ENCODE data around the gene KCNQ1. TPM values are rescaled to one million over a fixed set of nuclear protein-coding genes. Genes with fewer than 3 reads are reported as not detected.

The KCNQ1 gene
- total RNA-seq, 1 experiment from 2014 or later = not detected

- H3K9me3 ChIP-seq (replicated peaks) = no peaks in the 10 kb centered on the region
- no peaks in the 10 kb centered on the region for H3K4me1 ChIP-seq
- DNase-seq = no peak
- no peak overlapping the region for H3K27ac ChIP-seq
- H3K36me3 ChIP-seq = no peaks in the 10 kb centered on the region
- no peaks in the 10 kb centered on the region for H3K27me3 ChIP-seq
- H3K4me3 ChIP-seq = no peak overlapping the region
Observed at GRCh38 chr11:2584812-2585565, 140.2 kb downstream of the KCNQ1 start.

GRCh38 chr11:2585566-2586086 lies 140.8 kb downstream of the KCNQ1 start:
- H3K27me3 ChIP-seq = no peaks in the 10 kb centered on the region
- no peaks in the 10 kb centered on the region for H3K36me3 ChIP-seq
- H3K9me3 ChIP-seq (replicated peaks) = no peaks in the 10 kb centered on the region
- H3K27ac ChIP-seq = no peak overlapping the region
- no peak overlapping the region for H3K4me3 ChIP-seq
- no peaks in the 10 kb centered on the region for H3K4me1 ChIP-seq
- DNase-seq = no peak

GRCh38 chr11:2586087-2586792 lies 141.4 kb downstream of the KCNQ1 start:
- DNase-seq = no peak
- Histone ChIP-seq H3K4me3 (no peak overlapping the region), H3K9me3 (replicated peaks) (no peaks in the 10 kb centered on the region), H3K27ac (no peak overlapping the region), H3K36me3 (no peaks in the 10 kb centered on the region), H3K27me3 (no peaks in the 10 kb centered on the region), H3K4me1 (no peaks in the 10 kb centered on the region)

GRCh38 chr11:2586793-2587131 lies 142.0 kb downstream of the KCNQ1 start:
- Histone ChIP-seq H3K4me1 (no peaks in the 10 kb centered on the region), H3K4me3 (no peak overlapping the region), H3K9me3 (replicated peaks) (no peaks in the 10 kb centered on the region), H3K36me3 (no peaks in the 10 kb centered on the region), H3K27ac (no peak overlapping the region), H3K27me3 (no peaks in the 10 kb centered on the region)
- DNase-seq = no peak

GRCh38 chr11:2587132-2587930 lies 142.5 kb downstream of the KCNQ1 start:
- Histone ChIP-seq H3K9me3 (replicated peaks) (no peaks in the 10 kb centered on the region), H3K27ac (no peak overlapping the region), H3K27me3 (no peaks in the 10 kb centered on the region), H3K36me3 (no peaks in the 10 kb centered on the region), H3K4me3 (no peak overlapping the region), H3K4me1 (no peaks in the 10 kb centered on the region)
- no peak for DNase-seq

GRCh38 chr11:2587976-2588748 lies 143.4 kb downstream of the KCNQ1 start:
- Histone ChIP-seq H3K4me3 (no peak overlapping the region), H3K36me3 (no peaks in the 10 kb centered on the region), H3K4me1 (no peaks in the 10 kb centered on the region), H3K27me3 (no peaks in the 10 kb centered on the region), H3K9me3 (replicated peaks) (no peaks in the 10 kb centered on the region), H3K27ac (no peak overlapping the region)
- no peak for DNase-seq

GRCh38 chr11:2588809-2589537 lies 144.2 kb downstream of the KCNQ1 start:
- Histone ChIP-seq H3K27ac (no peak overlapping the region), H3K36me3 (no peaks in the 10 kb centered on the region), H3K4me3 (no peak overlapping the region), H3K4me1 (no peaks in the 10 kb centered on the region), H3K9me3 (replicated peaks) (peaks cover 2% of the 10 kb centered on the region), H3K27me3 (no peaks in the 10 kb centered on the region; the same call in 1 of the 2 replicates)
- DNase-seq = peak in 1 of 2 experiments; percentile 4

- no peak for DNase-seq
Observed at GRCh38 chr11:2589538-2589934, 144.7 kb downstream of the KCNQ1 start.

GRCh38 chr11:2590131-2590964 lies 145.5 kb downstream of the KCNQ1 start:
- no peaks in the 10 kb centered on the region; the same call in 1 of the 2 replicates for H3K27me3 ChIP-seq
- no peaks in the 10 kb centered on the region for H3K4me1 ChIP-seq
- H3K4me3 ChIP-seq = no peak overlapping the region
- no peak overlapping the region for H3K27ac ChIP-seq
- H3K9me3 ChIP-seq (replicated peaks) = peaks cover 8% of the 10 kb centered on the region
- H3K36me3 ChIP-seq = no peaks in the 10 kb centered on the region
- DNase-seq = no peak

More at GRCh38 chr11:2589538-2589934, 144.7 kb downstream of the KCNQ1 start:
- no peaks in the 10 kb centered on the region for H3K4me1 ChIP-seq
- no peaks in the 10 kb centered on the region for H3K36me3 ChIP-seq
- H3K4me3 ChIP-seq = no peak overlapping the region
- peaks cover 7% of the 10 kb centered on the region for H3K9me3 ChIP-seq (replicated peaks)
- H3K27ac ChIP-seq = no peak overlapping the region
- H3K27me3 ChIP-seq = no peaks in the 10 kb centered on the region; the same call in 1 of the 2 replicates

GRCh38 chr11:2590965-2591754 lies 146.4 kb downstream of the KCNQ1 start:
- Histone ChIP-seq H3K4me1 (no peaks in the 10 kb centered on the region), H3K4me3 (no peak overlapping the region), H3K9me3 (replicated peaks) (peaks cover 10% of the 10 kb centered on the region), H3K27me3 (no peaks in the 10 kb centered on the region; the same call in 1 of the 2 replicates), H3K36me3 (no peaks in the 10 kb centered on the region), H3K27ac (no peak overlapping the region)
- no peak for DNase-seq

- Histone ChIP-seq H3K9me3 (replicated peaks) (peaks cover 10% of the 10 kb centered on the region), H3K27me3 (no peaks in the 10 kb centered on the region; the same call in 1 of the 2 replicates), H3K4me3 (no peak overlapping the region), H3K27ac (no peak overlapping the region), H3K36me3 (no peaks in the 10 kb centered on the region), H3K4me1 (no peaks in the 10 kb centered on the region)
- no peak for DNase-seq
Observed at GRCh38 chr11:2591805-2592204, 147.0 kb downstream of the KCNQ1 start.

GRCh38 chr11:2592559-2593392 lies 148.0 kb downstream of the KCNQ1 start:
- Histone ChIP-seq H3K36me3 (no peaks in the 10 kb centered on the region), H3K27me3 (no peaks in the 10 kb centered on the region; the same call in 1 of the 2 replicates), H3K9me3 (replicated peaks) (peaks cover 10% of the 10 kb centered on the region), H3K4me1 (no peaks in the 10 kb centered on the region), H3K4me3 (no peak overlapping the region), H3K27ac (no peak overlapping the region)
- DNase-seq = no peak
